ENCODE measurements around the gene P2RX6.
A peak's percentile ranks its signal among the peaks of the same experiment; 100 is the strongest.

The P2RX6 gene

DNA sequence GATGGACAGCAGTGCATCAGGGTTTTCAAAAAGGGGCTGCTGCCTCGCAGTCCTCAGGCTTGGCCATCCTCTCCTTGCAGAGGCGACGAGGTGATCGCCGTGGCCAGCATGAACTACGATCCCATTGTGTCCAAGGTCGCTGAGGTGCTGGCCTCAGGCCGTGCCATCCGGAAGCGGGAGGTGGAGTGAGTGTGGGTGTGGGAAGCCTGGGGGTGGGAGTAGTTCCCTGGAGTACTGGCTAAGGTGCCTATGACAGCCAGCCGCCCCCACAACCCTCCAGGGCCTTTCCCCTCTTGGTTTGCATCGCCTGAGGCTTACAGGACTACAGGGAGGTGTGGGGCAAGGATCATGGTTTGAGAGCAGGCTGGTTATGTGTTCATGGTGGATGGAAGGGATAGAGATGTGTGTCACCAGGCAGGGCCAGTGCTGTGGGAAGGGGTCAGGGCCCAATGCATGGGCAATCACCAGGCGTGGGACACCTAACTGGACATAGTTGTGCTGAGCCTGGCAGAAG is 35.0 kb upstream of the P2RX6 start:
- no peak for DNase-seq (ENCODE audit: low read depth in 3 of 3)

DNA sequence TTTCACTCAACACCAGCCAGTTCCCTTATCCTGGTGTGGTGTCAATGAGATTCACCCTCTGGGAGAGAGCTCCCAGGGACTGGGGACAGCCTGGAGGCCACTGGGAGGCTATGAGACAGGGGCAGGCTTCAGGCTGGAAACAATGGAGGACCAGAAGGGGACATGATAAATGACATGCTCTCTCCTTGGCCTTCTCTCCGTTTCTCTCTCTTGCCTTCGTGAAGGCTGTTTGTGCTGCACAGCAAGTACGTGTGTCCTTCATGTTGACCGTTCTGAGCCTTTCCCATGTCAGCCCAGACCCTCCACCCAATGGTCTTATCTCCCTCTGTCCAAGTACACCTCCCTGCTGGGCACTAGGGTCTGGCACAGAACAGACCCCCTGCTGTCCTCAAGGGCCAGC is 34.4 kb upstream of the P2RX6 start:
- no peak for DNase-seq (ENCODE audit: low read depth in 3 of 3)

DNA sequence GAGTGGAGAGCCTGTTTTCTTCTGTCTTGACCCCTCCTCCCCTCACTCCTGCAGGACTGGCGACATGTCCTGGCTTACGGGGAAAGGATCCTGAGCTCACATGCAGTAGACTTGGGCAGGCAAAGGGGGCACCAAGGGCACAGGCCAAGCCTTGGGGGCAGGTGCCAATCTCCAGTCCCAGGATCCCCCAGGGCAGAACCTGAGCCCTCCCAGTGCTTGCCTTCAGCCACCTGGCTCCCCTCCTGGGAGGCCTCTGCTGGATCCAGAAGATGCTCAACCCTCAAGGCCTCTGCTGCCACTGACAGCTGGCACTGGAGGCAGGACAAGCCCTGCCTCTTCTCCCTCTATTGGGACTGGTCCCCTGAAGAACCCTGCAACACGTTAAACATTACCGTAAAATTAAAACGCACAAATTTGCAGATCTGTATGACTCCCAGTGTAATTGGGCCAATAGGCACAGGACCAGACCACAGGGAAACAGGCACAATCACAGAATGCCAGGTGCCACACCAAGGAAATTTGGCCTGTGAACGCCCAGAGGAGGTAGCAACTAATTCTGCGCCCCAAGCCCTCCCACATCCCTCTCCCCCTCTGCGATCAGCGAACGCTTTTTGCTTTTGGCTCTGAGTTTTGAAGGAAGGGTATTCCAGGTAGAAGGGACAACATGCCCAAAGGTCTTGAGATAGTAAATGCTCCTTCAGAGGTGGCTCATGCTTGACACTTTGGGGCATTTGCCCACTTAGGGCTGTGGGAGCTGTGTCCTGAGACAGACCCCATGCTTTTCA is 33.8 kb upstream of the P2RX6 start:
- no peak for DNase-seq (ENCODE audit: low read depth in 3 of 3)

DNA sequence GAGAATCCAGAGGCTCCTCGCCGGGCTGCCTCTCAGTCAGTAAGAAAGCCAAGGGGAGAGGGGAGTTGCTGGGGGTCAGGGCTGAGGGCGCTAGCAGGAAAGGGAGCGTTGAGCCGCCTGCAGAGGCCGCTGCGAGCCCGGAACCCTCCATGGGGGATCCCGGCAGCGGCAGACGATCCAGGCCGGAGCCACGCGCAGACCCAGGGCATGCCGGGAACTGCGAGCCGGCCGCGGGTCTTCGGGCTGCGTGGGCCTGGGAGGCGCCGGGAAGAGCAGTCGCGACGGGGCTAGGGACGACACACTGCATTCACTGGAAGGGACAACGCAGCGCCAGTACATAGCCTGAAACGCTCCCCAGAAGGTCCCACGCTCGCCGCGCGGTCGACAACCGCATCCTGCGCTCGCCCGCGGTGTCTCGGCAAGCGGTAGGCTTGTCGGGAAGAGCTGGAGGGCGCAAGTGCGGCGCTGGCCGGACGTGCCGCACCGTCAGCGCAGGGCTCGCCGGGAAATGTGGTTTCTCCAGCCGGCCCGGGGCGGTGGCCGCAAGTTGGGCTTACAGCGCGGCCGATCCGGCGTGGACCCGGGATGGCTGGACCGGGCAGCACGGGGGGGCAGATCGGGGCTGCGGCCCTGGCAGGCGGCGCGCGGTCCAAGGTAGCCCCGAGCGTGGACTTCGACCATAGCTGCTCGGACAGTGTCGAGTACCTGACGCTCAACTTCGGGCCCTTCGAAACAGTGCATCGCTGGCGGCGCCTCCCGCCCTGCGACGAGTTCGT is 33.0 kb upstream of the P2RX6 start, which contains the start of gene LZTR1:
LZTR1 (plus strand) TSS at position 511 of the 776 bp plus-strand sequence; CDS start at position 586, 75 bp downstream.
- peak; percentile 43 to 58 (median 53) for DNase-seq (ENCODE audit: low read depth in 3 of 3)

DNA sequence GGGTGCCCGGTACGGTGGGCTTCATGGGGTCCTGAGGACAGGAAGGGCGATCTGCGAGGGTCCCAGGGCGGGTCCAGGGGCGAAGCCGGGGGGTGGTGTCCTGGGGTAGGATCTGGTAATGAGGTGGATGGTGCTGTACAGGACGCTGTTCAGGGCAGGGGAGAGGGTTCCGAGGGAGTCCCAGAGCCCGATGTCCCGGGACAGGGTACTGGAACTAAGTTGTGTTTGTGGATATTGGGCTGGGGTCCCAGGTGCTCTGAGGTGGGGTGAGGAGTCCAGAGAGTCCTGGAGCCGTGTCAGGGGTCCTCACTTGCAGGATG is 32.4 kb upstream of the P2RX6 start:
- DNase-seq (ENCODE audit: low read depth in 3 of 3), result no peak

DNA sequence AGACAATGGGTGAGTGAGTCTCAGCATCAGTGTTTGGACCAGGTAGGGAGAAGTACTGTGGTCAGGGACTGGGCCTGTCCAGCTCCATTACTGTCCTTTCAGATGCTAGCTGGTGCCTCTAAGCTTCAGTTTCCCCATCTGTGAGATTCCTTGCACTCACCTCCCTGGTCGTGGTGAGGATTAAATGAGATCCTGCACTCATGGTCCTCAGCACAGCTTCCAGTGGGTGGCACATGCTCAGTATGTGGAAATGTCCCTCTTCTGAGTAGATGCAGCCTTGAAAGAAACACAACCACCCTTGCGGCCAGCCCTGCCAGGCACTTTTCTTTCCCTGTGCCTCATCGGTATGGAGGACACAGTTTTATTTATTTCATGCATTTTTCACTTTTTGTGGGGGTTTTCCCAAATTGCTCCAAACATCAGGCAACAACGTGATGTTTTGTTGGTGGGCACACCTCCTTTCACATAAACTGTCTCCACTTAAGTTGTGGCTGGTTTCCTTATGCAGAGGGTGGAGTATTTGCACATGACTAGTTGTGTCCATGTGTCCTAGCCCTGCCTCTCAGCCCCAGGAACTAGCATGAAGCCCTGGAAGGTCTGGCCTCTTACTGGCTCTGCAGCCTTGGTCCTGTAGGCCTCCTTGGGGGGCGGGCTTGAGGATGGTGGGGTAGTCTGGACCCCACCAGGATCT is 31.7 kb upstream of the P2RX6 start:
- no peak for DNase-seq (ENCODE audit: low read depth in 3 of 3)

DNA sequence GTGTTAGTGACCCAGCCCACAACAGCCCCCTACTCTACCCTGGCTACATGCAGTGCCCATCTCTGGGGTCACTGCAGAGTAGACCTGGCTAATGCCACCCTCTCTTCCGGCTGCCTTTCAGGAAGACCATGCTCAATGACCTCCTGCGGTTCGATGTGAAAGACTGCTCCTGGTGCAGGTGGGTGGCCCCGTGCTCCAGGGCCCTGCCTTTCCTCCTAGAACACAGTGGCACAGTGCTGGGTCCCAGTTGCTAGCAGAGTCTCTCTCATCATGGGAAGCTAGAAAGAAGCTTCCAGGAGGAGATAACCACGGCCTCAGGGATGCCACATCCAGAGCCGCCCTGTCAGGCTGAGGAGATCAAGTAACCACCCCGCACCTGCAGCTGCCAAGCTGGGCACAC is 29.2 kb upstream of the P2RX6 start:
- no peak for DNase-seq (ENCODE audit: low read depth in 3 of 3)

DNA sequence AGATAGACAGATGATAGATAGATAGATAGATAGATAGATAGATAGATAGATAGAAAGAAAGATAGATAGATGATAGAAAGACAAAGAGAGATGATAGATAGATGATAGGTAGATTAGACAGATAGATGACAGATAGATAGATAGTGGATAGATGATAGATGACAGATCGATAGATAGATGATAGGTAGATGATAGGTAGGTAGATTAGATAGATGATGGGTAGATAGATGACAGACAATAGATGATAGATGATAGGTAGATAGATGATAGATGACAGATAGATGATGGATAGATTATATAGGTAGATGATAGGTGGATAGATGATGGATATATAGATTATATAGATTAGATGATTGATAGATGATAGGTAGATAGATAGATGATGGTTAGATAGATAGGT is 28.6 kb upstream of the P2RX6 start:
- DNase-seq (ENCODE audit: low read depth in 3 of 3), result no peak

DNA sequence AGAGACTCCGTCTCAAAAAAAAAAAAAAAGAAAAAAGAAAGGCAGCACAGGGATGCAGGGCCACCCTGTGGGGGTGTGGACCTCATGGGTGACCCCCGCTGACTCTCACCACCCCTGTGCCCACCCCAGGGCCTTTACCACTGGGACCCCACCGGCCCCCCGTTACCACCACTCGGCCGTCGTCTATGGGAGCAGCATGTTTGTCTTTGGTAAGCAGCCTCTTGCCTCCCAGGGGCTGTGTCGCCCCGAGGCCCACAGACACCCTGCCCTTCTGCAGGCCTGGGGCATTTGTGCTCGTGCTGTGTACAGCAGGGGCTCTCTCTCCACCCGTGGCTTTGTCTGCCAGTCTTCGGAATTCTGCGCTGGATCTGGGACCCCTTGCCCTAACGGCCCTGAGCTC is 27.6 kb upstream of the P2RX6 start:
- DNase-seq (ENCODE audit: low read depth in 3 of 3), result no peak

DNA sequence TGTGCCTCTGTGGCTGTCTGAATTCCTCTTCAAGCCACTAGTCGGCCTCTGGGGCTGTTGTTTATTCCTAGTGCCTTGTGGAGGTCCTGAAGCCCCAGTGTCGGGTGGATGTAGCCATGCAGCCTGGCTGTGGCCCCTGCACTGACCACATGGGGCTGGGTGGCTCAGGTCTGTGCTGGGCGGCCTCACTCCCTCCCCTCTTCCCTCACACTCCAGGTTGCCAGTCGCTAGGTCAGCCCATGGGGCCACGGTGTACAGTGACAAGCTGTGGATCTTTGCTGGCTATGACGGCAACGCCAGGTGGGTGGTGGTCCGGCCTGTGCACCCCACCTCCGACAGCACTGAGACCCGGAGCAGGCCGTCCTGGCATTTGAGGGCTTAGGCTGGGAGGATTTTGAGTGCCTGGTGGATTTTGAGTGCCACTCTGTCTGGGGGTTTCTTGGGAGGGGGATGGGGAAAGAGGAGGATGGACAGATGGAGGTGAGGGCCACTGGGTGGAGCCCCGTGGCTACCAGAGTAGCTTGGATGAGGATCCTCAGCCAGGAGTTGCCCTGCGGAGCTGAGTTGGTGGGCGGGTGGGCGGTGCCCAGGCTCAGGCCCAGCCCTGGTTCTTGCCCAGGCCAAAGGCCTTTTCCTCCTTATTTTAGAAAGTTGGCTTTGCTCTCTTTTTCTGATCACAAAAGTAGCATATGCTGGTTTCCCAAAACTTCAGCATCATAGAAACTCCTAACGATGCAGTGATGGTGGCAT is 26.2 kb upstream of the P2RX6 start:
- DNase-seq (ENCODE audit: low read depth in 3 of 3), result no peak

DNA sequence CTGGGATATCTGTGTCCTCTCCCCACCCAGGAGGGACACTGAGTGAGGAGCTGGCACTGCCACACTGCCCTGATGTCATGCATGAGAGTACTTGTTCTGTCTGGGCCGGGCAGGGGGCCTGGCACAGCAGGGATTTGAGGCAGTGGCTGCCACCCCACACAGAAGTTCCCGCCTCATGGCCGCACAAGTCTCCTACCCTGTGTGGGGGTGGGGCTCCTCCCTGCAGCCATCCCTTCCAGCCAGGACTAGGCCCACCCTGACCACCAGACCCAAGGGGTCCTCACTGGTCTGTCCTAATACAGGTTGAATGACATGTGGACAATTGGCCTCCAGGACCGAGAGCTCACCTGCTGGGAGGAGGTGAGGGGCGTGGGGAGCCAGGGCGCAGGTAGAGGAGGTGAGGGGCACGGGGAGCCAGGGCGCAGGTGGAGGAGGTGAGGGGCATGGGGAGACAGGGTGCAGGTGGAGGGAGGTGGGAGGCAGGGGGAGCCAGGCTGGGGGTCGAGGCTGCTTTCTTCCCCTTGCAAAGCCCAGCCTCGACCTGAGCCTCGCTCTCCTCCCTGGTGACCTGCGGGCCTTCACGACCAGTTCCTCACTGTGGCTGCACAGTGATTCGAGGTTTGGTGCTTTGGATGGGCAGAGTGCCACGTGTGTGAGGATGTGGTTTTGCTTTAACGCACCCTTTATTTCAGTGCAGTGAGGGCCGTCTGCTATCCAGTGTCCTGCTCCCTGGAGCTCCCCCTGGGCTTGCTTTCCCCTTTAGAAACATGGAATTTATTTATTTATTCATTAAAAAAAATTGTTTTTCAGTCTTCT is 25.4 kb upstream of the P2RX6 start:
- no peak for DNase-seq (ENCODE audit: low read depth in 3 of 3)

DNA sequence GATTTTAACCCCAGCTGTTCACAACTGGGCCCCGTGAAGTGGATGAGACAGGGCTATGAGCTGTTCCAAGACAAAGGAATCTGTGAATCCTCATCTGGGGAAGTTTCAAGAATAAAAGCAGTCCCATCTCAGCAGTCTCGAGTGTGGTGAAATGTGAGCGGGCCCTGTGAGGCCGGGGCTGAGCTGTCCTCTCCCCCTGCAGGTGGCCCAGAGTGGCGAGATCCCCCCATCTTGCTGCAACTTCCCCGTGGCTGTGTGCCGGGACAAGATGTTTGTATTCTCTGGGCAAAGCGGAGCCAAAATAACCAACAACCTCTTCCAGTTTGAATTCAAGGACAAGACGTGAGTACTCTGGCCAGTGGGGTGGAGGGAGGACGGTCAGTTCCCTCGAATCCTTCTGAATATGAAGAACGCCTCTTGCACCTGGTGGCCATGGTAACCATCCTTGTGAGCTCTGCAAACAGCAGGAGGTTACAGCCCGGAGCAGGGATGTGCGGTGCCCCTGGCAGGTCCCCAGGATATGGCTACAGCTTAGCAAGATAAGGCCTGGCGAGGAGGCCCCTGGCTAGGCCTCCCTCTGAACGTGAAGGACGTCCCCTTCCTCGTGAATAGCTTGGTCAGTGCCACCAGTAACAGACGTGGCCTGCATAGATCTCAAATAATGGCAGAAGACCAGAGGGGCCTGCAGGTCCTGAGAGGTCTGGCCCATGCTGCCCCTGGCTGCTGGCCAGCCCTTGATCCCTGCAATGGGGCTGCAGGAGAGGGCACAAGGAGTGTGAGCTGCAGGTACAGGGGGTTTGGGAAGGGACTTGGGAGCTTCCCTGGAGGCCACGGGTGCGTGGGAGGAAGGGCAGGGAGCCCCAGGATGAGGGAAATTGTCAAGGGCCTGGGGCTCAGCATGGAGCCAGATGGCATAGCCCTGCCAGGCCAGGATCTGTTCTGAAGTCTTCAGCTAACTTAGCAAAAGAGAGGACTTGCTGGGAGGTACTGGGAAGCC is 24.5 kb upstream of the P2RX6 start:
- DNase-seq (ENCODE audit: low read depth in 3 of 3), result no peak

DNA sequence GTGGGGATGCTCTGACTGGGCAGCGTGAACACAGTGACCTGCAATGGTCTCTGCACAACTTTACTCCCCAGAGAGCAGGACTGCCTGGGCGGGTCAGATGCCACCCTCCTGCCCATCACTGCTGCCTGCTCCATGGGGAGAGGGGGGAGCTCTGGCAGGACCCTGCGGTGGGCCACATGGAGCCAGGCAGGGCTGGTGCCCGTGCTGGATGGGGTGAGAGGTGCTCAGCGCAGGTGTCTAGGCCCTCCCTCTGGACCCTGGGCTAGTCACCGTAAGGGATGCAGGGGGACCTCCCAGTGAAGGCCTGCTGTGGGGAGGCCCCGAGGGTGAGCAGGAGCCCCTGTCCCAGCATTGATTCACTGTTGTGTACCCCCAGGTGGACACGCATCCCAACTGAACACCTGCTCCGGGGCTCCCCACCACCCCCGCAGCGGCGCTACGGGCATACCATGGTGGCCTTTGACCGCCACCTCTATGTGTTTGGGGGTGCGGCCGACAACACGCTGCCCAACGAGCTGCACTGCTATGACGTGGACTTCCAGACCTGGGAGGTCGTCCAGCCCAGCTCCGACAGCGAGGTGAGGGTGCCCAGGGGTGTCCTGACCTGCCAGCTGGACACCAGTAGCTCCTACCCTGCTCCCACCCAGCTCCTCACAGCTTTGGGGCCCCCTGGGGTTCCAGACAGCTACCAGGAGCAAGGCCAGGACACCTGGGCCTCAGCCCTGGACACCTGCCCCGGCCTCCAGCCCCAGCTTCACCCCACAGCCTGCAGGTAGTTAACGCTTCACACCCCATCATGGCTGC is 23.5 kb upstream of the P2RX6 start:
- DNase-seq (ENCODE audit: low read depth in 3 of 3), result no peak

DNA sequence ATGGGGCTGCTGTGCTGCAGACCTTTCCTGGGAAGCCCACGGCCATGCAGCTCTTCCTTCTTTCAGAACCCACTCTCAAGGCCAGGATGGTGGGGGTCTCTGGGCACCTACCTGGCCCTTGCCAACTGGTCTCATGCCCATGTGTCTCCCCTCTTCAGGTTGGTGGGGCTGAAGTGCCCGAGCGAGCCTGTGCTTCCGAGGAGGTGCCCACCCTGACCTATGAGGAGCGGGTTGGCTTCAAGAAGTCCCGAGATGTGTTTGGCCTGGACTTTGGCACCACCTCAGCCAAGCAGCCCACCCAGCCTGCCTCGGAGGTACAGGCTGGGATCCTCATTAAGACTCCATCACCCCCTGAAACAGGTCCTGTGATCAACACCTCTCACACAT is 22.9 kb upstream of the P2RX6 start:
- no peak for DNase-seq (ENCODE audit: low read depth in 3 of 3)

DNA sequence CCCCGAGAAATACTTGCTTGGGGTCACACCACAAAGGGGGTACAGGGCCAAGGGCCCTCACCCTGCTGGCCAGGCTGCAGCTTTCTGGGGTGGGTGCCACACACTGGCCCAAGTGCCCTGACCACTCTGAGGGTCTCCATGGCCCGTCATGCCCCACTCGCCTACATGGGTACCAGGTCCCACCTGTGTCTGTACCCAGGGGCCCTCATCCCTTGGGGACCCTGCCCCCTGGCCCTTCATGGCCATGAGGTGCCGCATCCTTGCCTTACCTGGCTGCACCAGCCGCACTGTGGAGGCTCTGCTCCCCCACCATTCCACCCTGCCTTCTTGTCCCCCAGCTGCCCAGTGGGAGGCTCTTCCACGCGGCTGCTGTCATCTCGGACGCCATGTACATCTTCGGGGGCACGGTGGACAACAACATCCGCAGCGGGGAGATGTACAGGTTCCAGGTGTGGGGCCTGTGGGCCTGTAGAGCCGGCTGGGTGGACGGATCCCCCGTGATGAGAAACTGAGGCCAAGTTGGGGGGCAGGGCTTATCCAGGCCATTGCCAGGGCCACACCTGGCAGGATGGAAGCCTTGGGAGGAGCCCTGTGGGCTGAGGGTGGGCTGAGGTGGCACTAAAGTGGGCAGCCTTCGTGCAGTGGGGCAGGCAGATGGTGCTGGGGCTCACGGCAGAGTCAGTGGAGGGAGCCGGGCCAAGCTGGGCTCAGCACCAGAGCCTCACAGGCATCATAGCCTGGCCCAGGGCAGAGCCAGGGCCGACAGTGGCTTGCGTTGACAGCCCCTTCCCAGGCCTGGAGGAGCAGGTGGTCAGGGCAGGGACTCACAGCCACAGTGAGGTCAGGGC is 22.3 kb upstream of the P2RX6 start:
- no peak for DNase-seq (ENCODE audit: low read depth in 3 of 3)

DNA sequence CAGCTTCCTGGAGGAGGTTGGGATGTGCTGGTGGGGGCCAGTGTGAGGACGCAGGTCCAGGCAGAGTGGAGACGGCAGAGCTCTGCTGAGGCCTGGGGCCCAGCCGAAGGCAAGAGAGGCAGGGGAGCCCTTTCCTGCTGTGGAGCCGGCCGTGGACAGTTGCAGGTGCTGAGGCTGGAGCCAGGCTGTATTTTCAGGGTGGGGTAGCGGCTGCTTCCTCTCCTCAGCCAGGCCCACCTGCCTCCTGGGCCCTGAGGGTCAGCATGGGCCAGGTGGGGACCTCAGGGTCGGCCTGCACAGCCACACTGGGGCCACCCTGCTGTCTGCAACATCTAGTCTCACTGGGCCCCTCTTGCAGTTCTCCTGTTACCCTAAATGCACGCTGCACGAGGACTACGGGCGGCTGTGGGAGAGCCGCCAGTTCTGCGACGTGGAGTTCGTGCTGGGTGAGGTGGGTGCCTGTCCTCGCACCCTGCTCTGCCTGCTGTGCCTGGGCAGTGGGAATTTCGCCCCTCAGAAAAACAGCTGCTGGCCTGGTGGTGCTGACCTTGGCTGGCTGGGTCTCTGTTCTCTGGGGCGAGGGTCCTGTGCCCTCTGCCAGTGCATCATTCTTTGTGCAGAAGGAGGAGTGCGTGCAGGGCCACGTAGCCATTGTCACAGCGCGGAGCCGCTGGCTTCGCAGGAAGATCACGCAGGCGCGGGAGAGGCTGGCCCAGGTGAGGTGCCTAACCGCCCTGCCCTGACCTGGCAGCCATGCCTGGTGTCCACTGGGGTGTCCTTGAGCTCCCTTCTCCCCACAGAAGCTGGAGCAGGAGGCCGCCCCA is 21.4 kb upstream of the P2RX6 start:
- DNase-seq (ENCODE audit: low read depth in 3 of 3), result no peak

All from stimulated activated CD4-positive, alpha-beta T cell treated with anti-CD3 and anti-CD28 coated beads, TNF-alpha, amount 100 ng/mL, for 48 hours (primary cell).